ENCODE measurements around the gene RPTOR.

Gene RPTOR

GRCh38 chr17:80689129-80689619, 144.5 kb downstream of the RPTOR start:
- CTCF ChIA-PET = interaction anchor here (1.0 kb wide), 1 partner anchor 74 kb away, joined by 3 read pairs; no protein-coding TSS in a partner anchor
- DNase-seq (ENCODE audit: extremely low spot score) = no peak

GRCh38 chr17:80691784-80692183, 147.1 kb downstream of the RPTOR start:
- TF ChIP-seq CTCF (IDR thresholded peaks at IDR 0.05; ENCODE audit: control extremely low read depth, extremely low read depth, low read depth, missing control alignments) = no peak
- CTCF ChIA-PET = no interaction called here
- POLR2A ChIA-PET = no interaction called here
- no peak for DNase-seq (ENCODE audit: extremely low spot score)

More at GRCh38 chr17:80689129-80689619, 144.5 kb downstream of the RPTOR start:
- POLR2A ChIA-PET = no interaction called here
- TF ChIP-seq CTCF (IDR thresholded peaks at IDR 0.05; ENCODE audit: control extremely low read depth, extremely low read depth, low read depth, missing control alignments) = no peak

- DNase-seq (ENCODE audit: extremely low spot score) = no peak
- POLR2A ChIA-PET = no interaction called here
- TF ChIP-seq CTCF (IDR thresholded peaks at IDR 0.05; ENCODE audit: control extremely low read depth, extremely low read depth, low read depth, missing control alignments) = no peak
- CTCF ChIA-PET = interaction anchor here (1.6 kb wide), 1 partner anchor 19 kb away, joined by 3 read pairs; no protein-coding TSS in a partner anchor
Measured at GRCh38 chr17:80692931-80693467, 148.4 kb downstream of the RPTOR start.

GRCh38 chr17:80693511-80693910, 148.9 kb downstream of the RPTOR start:
- TF ChIP-seq CTCF (IDR thresholded peaks at IDR 0.05; ENCODE audit: control extremely low read depth, extremely low read depth, low read depth, missing control alignments) = no peak
- ChIA-PET POLR2A (no interaction called here), CTCF (interaction anchor here (1.6 kb wide), 1 partner anchor 19 kb away, joined by 3 read pairs; no protein-coding TSS in a partner anchor)
- no peak for DNase-seq (ENCODE audit: extremely low spot score)

- POLR2A ChIA-PET = no interaction called here
- TF ChIP-seq CTCF (IDR thresholded peaks at IDR 0.05; ENCODE audit: control extremely low read depth, extremely low read depth, low read depth, missing control alignments) = no peak
- CTCF ChIA-PET = interaction anchor here (1.4 to 1.6 kb wide), 2 partner anchors 13 to 18 kb away, joined by 3 read pairs; no protein-coding TSS in a partner anchor
- DNase-seq (ENCODE audit: extremely low spot score) = no peak
Measured at GRCh38 chr17:80694085-80694991, 149.7 kb downstream of the RPTOR start.

GRCh38 chr17:80694992-80695912, 150.6 kb downstream of the RPTOR start:
- POLR2A ChIA-PET = no interaction called here
- no peak for TF ChIP-seq CTCF (IDR thresholded peaks at IDR 0.05; ENCODE audit: control extremely low read depth, extremely low read depth, low read depth, missing control alignments)
- DNase-seq (ENCODE audit: extremely low spot score) = no peak
- CTCF ChIA-PET = interaction anchor here (1.4 kb wide), 1 partner anchor 13 kb away, joined by 3 read pairs; no protein-coding TSS in a partner anchor

Measured in GM10248 (cell line).